ENCODE measurements around the gene BLOC1S5. TPM values are rescaled to one million over a fixed set of nuclear protein-coding genes. Genes with fewer than 3 reads are reported as not detected.

BLOC1S5 gene
- total and polyA plus RNA-seq, 9 of the 15 experiments (the other 6 are each of a cell fraction or from before 2014, with no cell fraction given), result 8.5 to 41.0 (median 27.7) TPM

- TF ChIP-seq RREB1 (CRISPR knock-in tag; IDR thresholded peaks at IDR 0.05) (no peak), NKRF (IDR thresholded peaks at IDR 0.05; ENCODE audit: borderline replicate concordance) (no peak), PTTG1 (tag; IDR thresholded peaks at IDR 0.05; ENCODE audit: low read depth) (no peak), NCOA4 (IDR thresholded peaks at IDR 0.05; ENCODE audit: partially characterized antibody) (no peak), ZNF143 (CRISPR knock-in tag; IDR thresholded peaks at IDR 0.05) (no peak), ZNF431 (CRISPR knock-in tag; IDR thresholded peaks at IDR 0.05) (no peak), POLR2B (IDR thresholded peaks at IDR 0.05; ENCODE audit: low read depth, partially characterized antibody) (no peak), HMGN3 (IDR thresholded peaks at IDR 0.05; ENCODE audit: borderline replicate concordance, extremely low read depth, insufficient read length, low read depth, low read length) (no peak), ETV6 (IDR thresholded peaks at IDR 0.05; ENCODE audit: borderline replicate concordance in 1 of 2, low read depth in 2 of 2, low read length in 1 of 2) (no peak), ETV6 (CRISPR knock-in tag; IDR thresholded peaks at IDR 0.05; ENCODE audit: borderline replicate concordance) (no peak)
- TF ChIP-seq, protein P1, sequence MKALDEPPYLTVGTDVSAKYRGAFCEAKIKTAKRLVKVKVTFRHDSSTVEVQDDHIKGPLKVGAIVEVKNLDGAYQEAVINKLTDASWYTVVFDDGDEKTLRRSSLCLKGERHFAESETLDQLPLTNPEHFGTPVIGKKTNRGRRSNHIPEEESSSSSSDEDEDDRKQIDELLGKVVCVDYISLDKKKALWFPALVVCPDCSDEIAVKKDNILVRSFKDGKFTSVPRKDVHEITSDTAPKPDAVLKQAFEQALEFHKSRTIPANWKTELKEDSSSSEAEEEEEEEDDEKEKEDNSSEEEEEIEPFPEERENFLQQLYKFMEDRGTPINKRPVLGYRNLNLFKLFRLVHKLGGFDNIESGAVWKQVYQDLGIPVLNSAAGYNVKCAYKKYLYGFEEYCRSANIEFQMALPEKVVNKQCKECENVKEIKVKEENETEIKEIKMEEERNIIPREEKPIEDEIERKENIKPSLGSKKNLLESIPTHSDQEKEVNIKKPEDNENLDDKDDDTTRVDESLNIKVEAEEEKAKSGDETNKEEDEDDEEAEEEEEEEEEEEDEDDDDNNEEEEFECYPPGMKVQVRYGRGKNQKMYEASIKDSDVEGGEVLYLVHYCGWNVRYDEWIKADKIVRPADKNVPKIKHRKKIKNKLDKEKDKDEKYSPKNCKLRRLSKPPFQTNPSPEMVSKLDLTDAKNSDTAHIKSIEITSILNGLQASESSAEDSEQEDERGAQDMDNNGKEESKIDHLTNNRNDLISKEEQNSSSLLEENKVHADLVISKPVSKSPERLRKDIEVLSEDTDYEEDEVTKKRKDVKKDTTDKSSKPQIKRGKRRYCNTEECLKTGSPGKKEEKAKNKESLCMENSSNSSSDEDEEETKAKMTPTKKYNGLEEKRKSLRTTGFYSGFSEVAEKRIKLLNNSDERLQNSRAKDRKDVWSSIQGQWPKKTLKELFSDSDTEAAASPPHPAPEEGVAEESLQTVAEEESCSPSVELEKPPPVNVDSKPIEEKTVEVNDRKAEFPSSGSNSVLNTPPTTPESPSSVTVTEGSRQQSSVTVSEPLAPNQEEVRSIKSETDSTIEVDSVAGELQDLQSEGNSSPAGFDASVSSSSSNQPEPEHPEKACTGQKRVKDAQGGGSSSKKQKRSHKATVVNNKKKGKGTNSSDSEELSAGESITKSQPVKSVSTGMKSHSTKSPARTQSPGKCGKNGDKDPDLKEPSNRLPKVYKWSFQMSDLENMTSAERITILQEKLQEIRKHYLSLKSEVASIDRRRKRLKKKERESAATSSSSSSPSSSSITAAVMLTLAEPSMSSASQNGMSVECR (CRISPR knock-in tag; IDR thresholded peaks at IDR 0.05), result no peak
Observed at GRCh38 chr6:8017705-8018104, 46.5 kb downstream of the BLOC1S5 start (continued).
